Skeletal muscle cell (primary cell): Measurements from ENCODE around the gene YPEL3.
A peak's percentile ranks its signal among the peaks of the same experiment; 100 is the strongest.
"Not testable (repeated sequence)": the region's sequence is repeated elsewhere in the genome, so short reads cannot be mapped to it uniquely, and the experiment has no call there.

Experiments used
- DNase-seq: peaks from one replicate; pipeline ENCODE4 v3.0.0-alpha.2; 2010; ENCODE audit warnings: low read depth
- H3K4me3 ChIP-seq: 2 replicates; pipeline ENCODE4 v1.5.1; 2011; ENCODE audit warnings: low read depth, mild to moderate bottlenecking, control low read depth, low read length, moderate library complexity

Gene YPEL3

DNA sequence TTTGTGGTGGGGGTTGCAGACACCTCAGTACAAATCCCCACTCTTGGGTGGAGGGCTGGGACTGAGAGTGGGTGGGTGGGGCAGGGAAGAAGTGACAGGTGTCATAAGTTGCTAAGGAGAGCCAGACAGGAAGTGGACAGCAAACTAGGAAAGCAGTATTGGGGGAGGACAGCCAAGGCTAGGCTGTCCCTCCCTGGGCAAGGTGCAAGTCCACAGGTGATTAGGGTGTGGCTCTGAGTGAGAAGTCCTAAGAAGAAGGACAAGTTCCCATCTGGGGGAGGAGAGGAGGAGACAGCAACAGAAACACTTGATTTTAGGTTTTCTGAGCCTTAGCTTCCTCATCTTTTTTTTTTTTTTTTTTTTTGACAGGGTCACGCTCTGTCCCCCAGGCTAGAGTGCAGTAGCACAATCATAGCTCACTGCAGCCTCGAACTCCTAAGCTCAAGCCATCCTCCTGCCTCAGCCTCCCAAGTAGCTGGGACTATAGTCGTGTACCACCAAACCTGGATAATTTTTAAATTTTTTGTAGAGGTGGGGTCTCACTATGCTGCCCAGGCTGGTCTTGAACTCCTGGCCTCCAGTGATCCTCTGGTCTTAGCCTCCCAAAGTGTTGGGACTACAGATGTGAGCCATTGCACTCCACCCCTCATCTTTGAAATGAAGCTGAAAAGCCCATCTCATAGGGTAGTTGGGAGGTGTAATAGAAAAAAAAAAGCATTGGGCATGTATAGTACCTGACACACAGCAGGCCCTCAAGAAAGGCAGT is 24.5 kb upstream of the YPEL3 start:
- no peak for DNase-seq
- H3K4me3 ChIP-seq = no peak overlapping the region

DNA sequence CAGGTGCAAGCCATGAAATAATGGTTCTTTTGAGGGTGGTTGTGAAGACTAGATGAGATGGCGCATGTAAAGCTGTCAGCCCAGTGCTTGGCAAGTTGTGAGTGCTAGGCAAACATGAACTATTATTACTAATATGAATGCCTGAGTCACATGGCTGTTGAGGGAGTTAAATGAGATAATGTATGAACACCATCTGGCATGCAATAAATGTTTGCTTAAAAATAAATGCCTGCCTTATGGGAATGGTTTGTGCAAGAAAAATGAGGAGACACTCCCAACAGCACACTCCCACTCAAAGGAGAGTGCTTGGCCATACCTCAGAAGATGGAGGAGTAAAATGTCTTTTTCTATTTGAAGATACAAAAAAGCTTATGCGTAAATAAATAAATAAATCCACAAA is 23.4 kb upstream of the YPEL3 start:
- no peak overlapping the region for H3K4me3 ChIP-seq

DNA sequence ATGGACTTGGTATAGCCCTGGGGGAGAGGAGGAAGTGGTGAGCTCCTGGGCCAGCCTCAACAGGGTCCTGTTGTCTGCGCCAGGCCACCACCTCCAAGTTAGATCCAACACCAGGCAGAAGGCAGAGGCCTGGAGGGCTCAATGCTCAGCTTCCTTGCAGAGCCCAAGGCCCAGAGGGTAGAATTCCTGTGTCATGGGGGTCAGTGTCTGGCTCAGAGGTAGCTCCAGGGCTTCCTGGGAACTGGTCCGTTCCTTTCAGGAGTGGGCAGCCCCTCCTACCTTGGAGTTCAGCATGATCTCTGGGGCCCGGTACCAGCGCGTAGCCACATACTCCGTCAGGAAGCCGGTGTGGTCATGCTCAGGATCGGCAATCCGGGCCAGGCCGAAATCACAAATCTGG is 21.8 kb upstream of the YPEL3 start:
- H3K4me3 ChIP-seq = no peak overlapping the region
- no peak for DNase-seq

More for the DNA sequence above, 23.4 kb upstream of the YPEL3 start:
- no peak for DNase-seq

DNA sequence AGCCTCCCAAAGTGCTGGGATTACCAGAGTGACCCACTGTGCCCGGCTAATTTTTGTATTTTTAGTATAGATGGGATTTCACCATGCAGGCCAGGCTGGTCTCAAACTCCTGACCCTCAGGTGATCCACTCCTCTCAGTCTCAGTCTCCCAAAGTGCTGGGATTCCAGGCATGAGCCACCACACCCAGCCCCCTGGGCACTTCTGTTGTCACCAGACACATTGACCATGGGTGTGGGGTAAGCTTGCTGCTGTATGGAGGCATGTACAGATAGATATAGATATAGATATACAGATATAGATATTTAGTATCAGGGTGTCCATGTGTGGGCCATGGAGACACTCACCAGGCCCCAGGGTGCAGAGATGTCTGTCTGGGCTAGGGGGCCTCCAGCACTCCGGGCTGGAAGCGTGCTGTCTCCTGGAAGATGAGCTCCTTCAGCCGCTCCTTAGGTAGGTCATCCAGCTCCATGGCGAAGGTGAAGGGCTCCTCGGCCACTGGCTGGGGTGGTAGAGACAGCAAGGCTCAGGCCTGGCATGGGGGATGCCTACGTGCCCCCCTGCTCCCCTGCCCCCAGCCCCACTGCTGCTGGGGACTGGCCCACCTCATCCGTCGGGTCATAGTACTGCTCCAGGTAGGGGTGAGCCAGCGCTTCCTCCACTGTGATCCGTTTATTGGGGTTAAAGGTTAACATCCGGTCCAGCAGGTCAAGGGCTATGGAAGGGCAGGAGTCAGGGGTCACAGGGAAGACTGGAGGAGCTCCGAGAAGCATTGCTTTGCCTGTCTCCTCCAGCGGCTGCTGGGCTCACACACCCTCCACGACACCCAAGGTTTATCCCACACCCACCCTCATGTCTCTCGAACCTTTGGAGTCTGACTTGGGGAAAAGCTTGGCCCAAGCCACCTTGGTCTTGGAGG is 20.5 kb upstream of the YPEL3 start:
- no peak overlapping the region for H3K4me3 ChIP-seq
- DNase-seq = no peak

DNA sequence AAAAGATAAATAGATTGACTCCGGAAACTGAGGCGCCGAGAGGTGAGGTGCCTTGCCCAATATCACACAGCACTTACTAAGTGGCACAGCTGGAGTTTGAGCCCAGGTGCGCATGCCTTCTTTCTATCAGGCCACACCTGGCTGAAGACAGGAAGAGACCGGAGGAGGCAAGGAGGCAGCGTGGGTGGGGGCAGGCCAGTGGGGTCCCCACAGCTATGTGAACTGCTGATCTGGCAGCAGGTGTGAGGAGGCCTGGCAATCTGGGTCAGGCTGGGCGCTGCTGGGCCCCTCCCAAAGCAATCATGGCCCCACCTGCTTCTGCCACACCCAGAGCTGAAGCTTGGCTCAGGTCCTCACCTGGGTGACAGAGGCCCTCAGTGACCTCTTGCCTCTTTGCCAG is 19.2 kb upstream of the YPEL3 start:
- no peak for DNase-seq
- no peak overlapping the region for H3K4me3 ChIP-seq

DNA sequence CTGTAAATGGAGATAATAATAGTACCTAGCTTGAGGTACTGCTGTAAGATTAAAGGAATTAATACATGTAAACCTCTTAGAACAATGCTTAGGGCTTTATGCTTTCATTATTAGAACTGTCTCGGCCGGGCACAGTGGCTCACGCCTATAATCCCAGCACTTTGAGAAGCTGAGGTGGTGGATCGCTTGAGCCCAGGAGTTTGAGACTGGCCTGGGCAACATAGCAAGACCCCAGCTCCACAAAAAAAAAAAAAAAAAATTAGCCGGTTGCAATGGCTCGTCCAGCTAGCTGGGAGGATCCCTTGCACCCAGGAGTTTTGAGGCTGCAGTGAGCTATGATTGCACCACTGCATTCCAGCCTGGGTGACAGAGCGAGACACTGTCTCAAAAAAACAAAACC is 18.8 kb upstream of the YPEL3 start:
- H3K4me3 ChIP-seq = not testable (repeated sequence)

GRCh38 chr16:30114411-30114810 is 18.4 kb upstream of the YPEL3 start:
- no peak overlapping the region for H3K4me3 ChIP-seq
- DNase-seq = no peak

More for the DNA sequence above, 18.8 kb upstream of the YPEL3 start:
- not testable (repeated sequence) for DNase-seq

DNA sequence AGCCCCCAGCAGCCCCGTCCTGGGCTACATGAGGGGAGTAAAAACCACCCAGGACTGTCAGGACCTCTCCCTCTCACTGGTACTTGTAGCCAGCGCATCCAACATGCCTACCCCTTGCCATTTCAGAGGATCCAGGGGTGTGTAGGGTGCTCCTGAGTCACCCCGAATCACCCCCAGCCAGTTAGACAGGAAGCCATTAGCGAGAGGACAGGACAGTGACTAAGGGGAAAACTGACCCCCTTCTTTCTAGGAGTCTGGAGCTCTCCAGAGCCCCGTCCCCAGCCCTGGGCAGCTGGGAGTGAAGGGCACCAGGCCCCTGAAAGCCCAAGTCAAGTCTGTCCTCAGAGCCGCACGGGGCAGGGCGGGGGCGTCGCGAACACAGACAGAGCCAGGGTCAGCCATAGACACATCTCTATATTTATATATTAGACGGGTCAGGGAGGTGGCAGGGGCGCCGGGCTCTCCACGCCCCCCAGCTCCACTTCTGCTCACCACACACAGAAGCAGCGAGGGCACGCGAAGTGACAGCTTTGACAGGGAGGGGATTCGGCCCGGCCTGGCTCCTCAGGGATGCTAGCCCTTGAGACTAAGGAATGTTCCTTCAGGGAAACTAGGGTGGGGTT is 17.8 kb upstream of the YPEL3 start:
- no peak for DNase-seq
- no peak overlapping the region for H3K4me3 ChIP-seq

DNA sequence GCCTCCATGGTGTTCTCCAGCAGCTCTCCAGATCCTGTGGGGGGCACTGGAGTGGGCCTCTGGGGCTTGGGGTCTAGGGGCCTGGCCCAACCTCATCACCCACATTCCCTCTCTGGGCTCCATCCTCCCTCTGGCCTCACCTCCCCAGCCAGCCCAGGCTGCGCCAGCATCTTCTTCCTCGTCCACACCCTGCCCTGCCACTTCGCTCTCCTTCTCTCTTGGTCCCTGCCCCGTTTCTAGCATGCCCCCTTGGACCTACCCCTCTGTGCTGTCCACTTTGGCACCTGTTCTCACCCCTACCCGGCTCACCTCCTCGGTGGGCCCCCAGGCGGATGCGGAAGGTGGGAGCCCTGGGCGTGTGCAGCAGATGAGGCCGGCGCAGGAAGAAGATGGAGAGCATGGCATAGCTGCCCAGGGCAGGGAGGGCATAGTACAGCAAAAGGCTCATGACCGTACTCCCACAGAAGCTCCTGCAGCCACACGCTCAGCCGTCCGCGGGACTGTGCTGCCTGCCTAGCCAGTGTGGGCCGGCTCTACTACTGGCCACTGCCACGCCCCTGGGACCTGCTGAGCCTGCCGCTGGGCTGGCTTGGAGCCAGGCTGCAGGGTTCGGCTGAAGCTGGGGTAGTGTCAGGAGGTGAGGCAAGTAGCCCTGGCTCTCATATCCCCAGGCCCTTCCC is 17.2 kb upstream of the YPEL3 start, which contains the start of gene GDPD3:
TSS of gene GDPD3 (minus strand) at position 507 of the 680 bp plus-strand sequence. CDS start at position 448, 59 bp downstream.
- no peak within 1 kb of the TSS for H3K4me3 ChIP-seq
- DNase-seq = no peak

DNA sequence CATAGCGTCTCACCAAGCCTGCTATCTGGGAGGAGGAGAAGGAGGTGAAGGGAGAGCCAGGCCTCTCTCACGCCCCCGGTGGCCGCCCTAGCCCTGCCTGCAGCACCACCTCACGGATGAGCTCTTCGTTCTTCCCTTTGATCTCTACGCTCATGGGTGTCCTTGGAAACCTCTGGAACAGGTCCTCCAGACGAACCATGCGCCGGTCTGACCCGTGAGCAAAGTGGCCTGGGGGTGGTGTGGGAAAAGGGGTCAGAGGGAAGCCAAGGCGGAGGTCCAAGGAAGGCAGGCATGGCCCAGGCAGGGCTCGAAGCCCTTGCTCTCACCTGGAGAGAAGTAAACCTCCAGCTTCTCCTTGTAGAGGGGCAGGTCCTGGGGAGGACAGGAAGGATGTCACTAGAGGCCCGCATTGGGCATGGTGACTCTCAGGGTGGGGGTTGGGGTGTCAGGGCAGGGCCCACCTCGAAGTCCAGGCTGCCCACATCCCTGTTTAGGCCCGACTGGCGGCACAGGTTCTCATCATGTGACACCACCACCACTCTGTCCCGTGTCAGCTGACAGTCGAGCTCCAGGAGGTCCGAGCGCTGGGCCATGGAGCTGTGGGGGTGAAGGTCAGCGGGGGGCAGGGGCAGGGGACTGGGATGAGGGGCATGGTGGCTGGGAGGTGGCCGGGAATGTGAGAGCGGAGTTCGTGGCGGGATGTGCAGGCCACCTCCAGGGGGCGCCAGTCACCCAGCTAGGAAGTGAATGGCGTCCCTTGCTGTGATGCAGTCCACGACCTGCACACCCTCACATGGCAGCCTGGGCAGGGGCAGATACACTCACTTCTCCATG is 16.4 kb upstream of the YPEL3 start:
- no peak overlapping the region for H3K4me3 ChIP-seq
- DNase-seq = no peak

DNA sequence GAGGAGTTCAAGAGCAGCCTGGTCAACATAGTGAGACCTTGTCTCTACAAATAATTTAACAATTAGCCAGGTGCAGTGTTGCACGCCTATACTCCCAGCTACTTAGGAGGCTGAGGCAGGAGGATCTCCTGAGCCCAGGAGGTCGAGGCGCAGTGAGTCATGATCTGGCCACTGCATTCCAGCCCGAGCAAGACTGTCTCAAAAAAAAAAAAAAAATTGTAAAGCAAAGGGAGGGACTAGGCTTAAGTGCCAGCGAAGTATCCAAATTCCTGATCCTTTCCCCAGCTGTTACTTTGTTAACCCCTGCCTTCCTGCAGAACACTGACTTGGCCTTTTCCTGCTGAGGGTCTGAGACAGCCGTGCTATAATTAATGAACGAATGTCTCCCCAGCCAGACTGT is 14.6 kb upstream of the YPEL3 start:
- H3K4me3 ChIP-seq = no peak overlapping the region
- no peak for DNase-seq

DNA sequence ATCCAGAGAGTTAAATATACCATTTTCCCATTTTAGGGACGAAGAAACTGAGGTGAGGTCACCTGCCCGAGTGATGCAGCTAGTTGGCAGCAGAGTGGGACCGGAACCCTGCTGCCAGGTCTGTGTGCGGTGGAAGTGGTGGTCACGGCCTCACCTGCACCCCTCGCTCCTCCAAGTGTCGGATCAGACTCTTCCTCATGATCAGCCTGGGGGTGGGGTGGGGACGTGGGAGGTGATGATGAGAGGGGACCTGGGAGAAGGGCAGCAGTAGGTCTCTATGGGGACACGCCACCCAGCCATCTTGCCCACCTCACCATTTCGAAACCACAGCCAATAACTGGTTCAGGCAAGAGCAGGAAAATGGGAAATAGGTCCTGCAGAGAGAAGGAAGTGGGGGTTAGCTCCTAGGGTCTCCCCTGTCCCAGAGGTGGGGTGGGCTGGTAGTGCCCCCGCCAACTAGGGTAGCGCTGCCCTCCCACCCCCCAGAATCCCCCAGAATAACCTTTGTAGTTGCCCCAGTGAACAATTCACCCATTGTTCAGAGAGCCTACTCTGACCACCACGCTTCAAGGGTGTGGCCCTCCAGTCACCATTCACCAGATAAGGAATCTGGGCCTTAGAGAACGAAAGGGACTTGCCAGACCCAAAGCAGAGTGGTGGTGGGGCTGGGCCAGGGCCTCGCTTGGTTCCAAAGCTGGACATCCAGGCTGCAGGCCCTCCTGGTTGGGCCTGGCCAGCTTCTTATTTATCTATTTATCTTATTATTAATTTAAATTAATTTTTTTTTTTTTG is 12.2 kb upstream of the YPEL3 start:
- H3K4me3 ChIP-seq = no peak overlapping the region
- DNase-seq = no peak

GRCh38 chr16:30104492-30104891 is 8.5 kb upstream of the YPEL3 start:
- no peak overlapping the region for H3K4me3 ChIP-seq
- no peak for DNase-seq

DNA sequence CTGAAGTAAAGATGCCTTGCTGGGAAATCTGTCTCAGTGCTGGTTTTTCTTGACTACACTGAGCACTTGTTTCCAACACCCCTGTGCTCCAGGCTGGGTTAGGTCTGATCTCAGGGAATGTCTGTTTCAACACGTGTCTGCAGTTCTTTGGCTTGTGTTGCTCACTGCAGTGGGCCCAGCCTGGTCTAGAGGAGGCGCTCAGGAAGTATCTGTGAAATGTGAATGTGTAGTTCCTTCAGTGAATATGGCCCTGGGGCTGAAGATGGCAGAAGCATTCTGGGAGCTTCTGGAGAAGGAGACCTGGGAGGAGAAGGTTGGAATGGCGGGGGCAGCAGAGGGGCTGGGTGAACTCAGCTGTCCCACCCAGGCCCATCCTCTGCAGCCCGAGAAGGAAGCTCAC is 8.1 kb upstream of the YPEL3 start:
- no peak overlapping the region for H3K4me3 ChIP-seq
- no peak for DNase-seq

DNA sequence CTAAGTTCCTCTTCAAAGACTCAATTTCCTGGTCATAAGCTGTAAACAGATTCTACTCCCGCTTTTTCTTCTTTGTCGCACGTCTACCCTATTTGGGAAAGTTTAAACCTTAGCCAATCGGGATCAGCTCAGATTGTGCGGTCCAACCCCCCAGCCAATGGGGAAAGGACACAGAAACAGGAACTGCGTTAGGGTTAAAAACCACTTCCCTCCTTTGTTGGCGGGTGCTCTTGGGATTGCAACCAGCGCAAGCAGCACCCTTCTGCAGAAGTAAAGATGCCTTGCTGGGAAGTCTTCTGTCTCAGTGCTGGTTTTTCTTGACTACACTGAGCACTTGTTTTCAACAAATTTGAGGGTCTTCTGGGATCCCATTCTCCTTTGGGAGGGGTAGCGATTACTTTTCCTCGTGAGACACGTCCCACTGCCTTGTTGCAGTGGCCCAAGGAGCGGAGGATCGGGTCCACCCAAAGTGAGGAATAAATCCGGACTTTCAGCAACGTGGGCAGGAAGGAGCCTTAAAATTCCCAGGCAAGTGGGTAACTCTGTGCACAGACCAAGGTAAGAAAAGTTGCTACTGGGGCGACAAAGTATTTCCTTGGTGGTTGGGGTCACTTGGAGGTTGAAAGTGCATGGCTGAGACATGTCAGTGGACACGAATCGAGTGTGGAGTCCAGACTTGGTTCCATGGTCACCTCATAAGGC is 1.0 kb upstream of the YPEL3 start:
- DNase-seq = no peak
- peak overlapping the region; percentile 58 for H3K4me3 ChIP-seq

DNA sequence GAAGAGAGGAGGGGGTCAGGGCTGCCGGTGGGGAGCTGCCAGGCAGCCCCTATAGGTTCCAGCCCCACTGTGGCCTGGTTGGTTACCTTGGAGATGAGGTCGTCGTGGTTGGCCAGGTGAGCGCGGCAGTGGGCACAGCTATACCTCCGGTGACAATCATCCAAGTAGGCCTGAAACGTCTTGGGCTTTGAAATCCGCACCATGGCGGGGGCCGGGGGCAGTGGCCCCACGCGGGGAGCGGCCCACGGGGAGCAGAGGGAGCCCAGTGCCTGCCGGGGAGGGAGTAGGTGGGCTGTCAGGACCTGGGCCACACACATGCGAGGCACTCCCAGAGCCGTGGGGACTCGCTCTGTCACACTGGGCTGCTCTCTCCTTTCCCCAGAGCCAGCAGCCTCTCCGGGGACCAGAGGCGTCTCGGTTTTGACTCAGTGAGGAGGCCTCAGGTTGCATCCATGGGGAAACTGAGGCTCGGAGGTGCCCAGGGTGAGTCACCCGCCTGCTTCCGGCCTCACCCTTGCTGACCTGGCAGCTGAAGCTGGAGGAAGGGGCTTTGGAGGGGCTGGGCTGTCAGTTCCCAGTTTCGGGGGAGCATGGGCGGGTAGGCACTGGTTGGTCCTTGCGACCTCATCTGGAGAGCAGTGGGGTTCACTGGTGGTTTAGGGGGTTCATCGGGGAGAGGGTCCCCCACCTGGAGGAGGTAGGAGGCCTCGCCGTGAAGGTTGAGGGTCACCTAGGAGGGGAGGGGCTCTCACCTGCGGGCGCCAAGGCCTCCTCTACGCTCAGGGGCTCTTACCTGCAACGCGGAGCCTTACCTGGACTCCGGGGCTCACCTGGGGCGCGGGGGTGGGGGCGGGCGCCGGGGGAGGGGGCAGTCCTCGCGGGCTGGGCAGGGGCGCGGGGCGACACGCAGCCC is 591 bp downstream of the YPEL3 start:
- DNase-seq = no peak

More for the DNA sequence above, 591 bp downstream of the YPEL3 start:
- H3K4me3 ChIP-seq = peak overlapping the region; percentile 58
